SKM-1 (cell line): ENCODE results near the gene HM13.
"Not testable (repeated sequence)": the region's sequence is repeated elsewhere in the genome, so short reads cannot be mapped to it uniquely, and the experiment has no call there.

Experiments used
- DNase-seq: peaks from one replicate; lab custom pipeline; 2025; ENCODE audit not compliant: unreplicated experiment; lab: John Stamatoyannopoulos, UW

Gene HM13

GRCh38 chr20:31500527-31500926, 13.7 kb upstream of the HM13 start:
- no peak for DNase-seq

DNA sequence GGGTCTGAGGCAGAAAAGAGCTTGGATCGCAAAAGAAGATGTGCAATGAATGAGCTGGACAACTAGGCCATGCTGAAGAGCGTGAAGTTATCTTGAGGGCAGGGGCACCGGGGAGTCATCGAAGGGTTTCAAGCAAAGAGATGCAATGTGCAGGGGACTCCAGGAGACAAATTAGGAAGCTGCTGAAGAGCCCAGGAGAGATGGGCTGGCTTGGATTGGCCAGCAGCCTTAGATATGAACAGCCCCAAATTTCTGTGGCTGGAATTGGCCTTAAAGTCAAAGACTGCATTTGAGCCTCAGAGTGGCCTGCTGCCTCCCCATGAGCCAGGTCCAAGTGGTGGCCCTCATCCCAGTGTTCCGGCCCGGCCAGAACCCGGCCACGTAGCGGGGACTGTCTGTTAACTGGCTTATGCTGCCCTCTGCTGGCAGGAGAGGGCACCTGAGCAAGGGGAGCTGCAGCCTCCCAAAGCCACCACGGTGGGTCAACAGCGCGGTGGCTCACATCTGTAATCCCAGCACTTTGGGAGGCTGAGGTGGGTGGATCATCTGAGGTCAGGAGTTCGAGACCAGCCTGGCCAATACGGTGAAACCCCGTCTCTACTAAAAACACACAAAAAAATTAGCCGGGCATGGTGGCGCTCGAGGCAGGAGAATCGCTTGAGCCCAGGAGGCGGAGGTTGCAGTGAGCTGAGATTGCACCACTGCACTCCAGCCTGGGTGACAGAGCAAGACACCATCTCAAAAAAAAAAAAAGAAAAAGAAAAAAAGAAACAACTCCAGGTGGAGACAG, 11.2 kb upstream of the HM13 start:
- peak; percentile 60 for DNase-seq

- no peak for DNase-seq
Observed at GRCh38 chr20:31505903-31506302, 8.3 kb upstream of the HM13 start.

GRCh38 chr20:31508517-31509244, 5.6 kb upstream of the HM13 start:
- DNase-seq, result no peak

DNA sequence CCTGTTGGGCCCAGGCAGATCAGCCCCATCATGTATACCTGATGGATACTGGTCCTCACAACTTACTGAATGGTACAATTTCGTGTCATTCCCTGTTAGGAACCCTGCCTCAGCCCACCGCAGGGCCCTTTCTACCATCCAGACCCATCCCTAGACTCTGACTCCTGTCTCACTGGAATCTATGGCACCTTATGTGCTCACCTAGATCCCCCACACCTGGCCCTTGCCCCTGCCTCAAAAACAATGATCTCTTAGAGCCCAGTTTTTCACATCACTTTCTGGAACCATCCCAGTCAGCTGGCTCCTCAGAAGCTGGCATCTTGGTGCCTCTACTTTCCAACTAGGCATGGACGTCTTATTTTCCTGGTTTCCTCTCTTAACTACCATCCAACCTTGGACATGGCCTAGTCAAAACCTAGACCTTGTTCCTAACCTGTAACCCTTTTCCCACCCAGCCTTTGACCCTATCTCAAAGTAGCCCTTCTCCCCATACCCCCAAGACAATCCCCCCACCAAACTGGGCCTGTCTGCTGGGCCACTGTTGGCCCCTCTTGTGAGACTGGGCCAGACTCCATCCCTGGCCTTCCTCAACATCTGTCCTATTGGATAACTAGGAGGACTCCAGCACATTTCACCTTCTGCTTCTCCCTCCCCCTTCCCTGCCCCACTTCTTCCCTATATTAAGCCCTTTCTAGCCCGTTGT, 981 bp downstream of the HM13 start:
- DNase-seq, result no peak

DNA sequence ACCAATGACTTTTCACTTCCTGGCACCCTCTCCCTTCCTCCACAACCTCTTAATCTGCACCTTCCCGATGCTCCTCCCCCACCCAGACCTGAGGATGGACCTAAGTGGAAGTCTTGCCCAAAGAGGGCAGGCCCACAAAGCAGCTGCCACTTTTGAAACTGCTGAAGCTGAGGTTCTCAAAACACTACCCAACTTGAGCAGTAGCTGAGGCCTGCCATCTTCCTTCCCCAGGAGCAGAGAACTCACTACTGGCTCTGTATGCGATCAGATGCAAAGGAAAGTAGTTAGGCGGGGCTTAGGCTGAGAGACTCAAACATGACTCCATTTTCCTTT, 1.5 kb downstream of the HM13 start:
- DNase-seq, result no peak

DNA sequence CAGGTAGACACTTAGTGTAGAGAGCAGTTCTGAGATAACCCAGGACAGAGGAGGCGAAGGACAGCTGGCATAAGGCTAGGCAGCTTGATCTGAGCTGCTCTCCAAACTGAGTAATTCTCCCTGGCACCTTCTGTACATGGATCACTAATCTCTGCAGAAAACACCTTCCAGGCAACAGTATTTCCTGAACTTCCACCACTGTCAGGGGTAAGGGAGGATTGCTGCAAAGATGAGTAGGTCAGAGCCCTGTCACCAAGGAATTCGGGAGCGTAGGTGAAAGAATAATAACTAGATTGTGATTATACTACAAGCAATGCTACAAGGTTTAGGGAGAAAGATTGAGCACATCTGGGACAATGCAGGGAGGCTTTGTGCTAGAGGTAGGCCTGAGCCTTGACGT, 1.9 kb downstream of the HM13 start:
- DNase-seq, result no peak

- DNase-seq, result no peak
Observed at GRCh38 chr20:31516651-31517050, 2.4 kb downstream of the HM13 start.

GRCh38 chr20:31517373-31517772, 3.1 kb downstream of the HM13 start:
- no peak for DNase-seq

GRCh38 chr20:31521267-31521666, 7.0 kb downstream of the HM13 start:
- peak; percentile 39 for DNase-seq

DNA sequence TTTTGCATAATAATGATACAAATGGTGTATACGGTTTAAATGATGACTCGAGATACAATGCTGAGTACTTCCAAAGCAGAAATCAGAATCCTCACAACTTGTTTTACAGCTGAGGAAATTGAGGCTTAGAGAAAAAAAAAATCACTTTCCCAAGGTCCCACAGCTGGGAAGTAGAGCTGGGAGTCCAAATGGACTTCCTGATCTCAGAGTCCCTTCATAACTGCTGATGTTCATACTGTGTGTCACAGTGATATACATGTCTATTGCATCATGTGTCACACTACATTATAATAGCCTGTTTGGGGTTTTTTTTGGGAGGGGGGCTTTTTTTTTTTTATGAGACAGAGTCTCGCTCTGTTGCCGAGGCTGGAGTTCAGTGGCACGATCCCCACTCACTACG, 8.5 kb downstream of the HM13 start:
- DNase-seq, result no peak

DNA sequence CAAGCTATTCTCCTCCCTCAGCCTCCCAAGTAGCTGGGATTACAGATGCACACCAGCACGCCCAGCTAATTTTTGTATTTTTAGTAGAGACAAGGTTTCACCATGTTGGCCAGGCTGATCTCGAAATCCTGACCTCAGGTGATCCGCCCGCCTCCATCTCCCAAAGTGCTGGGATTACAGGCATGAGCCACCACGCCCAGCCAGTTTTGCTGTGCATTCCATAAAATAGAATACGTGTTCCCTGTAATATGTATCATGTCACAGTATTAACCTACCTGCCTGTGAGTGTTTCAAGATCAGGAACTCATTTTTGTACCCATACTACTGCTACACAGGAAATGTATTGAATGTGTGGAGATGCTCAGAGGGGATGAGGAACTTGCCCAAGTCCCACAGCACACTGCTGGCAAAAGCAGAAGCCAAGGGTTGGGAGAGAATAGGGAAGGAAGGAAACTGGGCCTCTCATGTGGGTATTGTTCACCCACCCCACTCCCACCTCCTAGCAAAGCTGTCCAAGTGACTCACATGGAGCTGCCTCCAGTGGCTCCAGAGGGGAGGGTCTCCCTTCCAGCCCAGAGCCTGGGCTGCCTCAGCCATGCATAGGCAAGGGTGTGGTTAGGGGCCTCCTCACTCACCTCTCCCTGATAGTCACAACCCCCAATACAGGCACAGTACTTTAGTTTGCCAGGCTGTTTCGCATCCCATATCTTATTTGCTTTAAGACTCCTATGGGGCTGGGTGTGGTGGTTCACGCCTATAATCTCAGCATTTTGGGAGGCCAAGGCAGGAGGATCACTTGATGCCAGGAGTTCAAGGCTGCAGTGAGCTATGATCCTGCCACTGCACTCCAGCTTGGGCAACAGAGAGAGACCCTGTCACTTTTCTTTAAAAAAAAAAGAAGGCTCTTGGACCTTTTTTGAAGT, 9.4 kb downstream of the HM13 start:
- DNase-seq, result peak; percentile 93

GRCh38 chr20:31527266-31527665, 13.0 kb downstream of the HM13 start:
- no peak for DNase-seq

GRCh38 chr20:31535298-31535697, 21.1 kb downstream of the HM13 start:
- DNase-seq, result no peak

DNA sequence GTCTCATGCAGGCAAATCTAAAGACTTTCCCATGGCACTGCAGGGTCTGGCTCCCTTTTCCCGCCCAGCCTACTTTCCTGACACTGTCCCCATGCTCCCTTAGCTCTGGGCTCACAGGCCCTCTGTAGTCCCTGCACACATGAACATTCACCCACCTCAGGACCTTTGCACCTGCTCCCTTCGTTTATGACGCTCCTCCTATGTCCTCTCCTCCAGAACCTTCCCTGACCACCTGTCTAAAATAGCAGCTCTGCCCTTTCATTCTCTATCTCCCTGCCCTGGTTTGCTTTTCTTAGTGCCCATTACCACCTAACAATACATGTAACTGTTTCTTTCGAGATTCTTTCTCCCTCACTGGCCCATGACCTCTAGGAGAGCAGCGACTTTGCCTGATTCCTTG, 22.3 kb downstream of the HM13 start:
- DNase-seq, result no peak

DNA sequence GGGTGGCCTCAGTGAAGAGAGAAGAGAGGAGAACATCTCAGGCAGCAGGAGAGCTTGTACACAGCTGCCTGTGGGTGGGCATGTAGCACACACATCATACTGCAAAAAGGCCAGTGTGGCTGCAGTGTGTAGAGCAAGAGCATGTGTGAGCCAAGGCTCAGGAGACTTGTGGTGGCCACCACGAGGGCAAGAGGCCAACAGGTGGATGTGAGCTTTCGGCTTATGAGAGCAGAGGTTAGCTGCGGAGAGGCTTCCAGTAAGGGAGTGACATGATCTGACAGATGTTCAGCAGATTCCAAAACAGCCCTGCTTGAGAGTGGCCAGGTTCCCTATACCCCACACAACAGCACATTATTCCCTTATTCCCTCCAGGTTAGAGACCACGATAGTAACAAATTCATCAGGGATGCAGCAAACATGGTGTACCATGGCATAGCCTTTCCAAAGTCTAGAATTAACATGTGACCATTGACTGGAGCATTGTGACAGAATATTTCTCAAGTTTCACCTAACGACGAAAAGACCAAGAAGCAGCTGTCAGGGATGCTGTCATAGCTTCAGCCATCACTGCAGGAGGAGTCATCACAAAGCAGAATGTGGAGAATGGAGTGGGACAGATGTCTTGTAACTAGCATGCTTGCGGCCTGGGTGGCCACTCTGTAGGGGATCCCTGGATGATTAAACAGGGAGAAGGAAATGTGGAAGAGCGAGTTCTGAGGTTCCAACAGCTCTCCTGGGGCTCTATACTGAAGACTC, 23.1 kb downstream of the HM13 start:
- no peak for DNase-seq

DNA sequence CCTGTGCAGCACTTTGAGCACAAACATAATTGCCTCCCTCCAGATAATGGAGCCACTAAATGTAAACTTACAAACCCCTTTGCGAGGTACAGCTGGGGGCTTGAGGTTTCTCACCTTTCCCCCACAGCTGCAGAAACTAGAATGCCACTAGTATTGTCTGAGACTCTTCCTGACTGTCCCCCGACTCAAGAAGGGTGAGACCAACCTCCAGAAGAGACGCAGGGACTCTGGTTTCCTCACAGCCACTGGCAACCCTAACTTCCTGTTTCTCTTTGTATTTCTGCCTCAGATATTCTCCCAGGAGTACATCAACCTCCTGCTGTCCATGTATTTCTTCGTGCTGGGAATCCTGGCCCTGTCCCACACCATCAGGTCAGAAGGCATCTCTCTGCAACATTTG, 23.6 kb downstream of the HM13 start:
- no peak for DNase-seq

GRCh38 chr20:31538326-31538725, 24.1 kb downstream of the HM13 start:
- no peak for DNase-seq

- DNase-seq, result not testable (repeated sequence)
Observed at GRCh38 chr20:31539636-31540035, 25.4 kb downstream of the HM13 start.

DNA sequence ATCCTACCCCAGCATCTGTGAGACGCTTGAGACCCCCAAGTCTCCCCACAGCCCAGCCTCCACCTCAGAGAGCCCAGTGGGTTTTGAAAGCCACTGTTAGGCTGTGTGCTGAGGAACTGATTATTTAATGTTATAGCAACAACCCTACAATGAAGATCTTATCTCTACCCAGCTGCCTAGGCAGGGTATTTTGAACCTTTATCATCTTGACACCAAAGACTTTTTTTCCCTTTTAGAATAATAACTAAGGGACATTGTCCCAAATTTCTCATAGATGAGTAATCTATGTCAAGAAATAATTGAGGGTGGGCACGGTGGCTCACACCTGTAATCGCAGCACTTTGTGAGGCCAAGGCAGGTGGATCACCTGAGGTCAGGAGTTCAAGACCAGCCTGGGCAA, 26.2 kb downstream of the HM13 start:
- DNase-seq, result no peak
